ENCODE data around the gene WDR62. TPM values are rescaled to one million over a fixed set of nuclear protein-coding genes. Genes with fewer than 3 reads are reported as not detected.

The WDR62 gene
- total and polyA plus RNA-seq, 4 donors: 0.86 to 2.2 (median 1.7) TPM

DNA sequence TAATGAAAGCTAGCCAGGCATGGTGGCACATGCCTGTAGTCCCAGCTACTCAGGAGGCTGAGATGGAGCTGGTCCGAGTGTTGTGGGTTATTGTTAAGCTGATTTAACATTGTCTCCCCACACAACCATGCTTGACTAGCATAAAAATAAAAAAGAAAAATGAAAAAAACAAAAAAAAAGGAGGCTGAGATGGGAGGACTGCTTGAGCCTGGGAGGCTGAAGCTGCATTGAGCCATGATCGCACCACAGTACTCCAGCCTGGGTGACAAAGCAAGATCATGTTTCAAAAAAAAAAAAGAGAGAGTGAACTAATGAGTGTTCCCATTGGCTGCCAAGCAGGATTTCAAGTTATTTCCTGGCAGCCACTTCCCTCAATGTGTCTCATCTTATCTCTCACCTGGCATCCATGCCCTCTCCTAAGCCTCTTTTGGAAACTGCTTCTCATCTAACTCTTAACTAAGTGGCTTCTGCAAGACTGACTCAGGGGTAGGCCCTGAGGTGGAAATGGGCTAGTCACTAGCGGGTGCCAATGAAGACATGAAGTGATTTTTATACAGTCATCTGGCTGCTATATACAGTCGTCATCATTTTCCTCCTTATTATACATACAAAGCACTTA lies 5.5 kb upstream of the WDR62 start:
- DNase-seq (no peak), ATAC-seq (ENCODE audit: insufficient read depth, low FRiP score) (no peak)
- no peaks in the 10 kb centered on the region for H3K36me3 ChIP-seq (ENCODE audit: control insufficient read depth in 4 of 4, insufficient read depth in 4 of 4, low read length in 4 of 4)
- no peak overlapping the region for H3K9ac ChIP-seq (ENCODE audit: insufficient read depth in 1 of 2, low read length in 2 of 2)
- no peaks in the 10 kb centered on the region for H3K9me3 ChIP-seq (ENCODE audit: control insufficient read depth in 4 of 4, insufficient read depth in 3 of 4, low read length in 3 of 4)
- no peak overlapping the region for H3K4me3 ChIP-seq
- WGBS, 2 donors: 93 to 95% methylated on average over 4 of the region's 4 CpGs
- H3K27me3 ChIP-seq (ENCODE audit: control insufficient read depth in 3 of 3, insufficient read depth in 3 of 3, low read length in 2 of 3): no peaks in the 10 kb centered on the region
- TF ChIP-seq, protein P1, sequence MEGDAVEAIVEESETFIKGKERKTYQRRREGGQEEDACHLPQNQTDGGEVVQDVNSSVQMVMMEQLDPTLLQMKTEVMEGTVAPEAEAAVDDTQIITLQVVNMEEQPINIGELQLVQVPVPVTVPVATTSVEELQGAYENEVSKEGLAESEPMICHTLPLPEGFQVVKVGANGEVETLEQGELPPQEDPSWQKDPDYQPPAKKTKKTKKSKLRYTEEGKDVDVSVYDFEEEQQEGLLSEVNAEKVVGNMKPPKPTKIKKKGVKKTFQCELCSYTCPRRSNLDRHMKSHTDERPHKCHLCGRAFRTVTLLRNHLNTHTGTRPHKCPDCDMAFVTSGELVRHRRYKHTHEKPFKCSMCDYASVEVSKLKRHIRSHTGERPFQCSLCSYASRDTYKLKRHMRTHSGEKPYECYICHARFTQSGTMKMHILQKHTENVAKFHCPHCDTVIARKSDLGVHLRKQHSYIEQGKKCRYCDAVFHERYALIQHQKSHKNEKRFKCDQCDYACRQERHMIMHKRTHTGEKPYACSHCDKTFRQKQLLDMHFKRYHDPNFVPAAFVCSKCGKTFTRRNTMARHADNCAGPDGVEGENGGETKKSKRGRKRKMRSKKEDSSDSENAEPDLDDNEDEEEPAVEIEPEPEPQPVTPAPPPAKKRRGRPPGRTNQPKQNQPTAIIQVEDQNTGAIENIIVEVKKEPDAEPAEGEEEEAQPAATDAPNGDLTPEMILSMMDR (IDR thresholded peaks at IDR 0.05; ENCODE audit: control extremely low read depth, extremely low read depth): no peak
- H3K27ac ChIP-seq (ENCODE audit: low read depth in 1 of 2, low read length in 1 of 2): no peak overlapping the region
- no peaks in the 10 kb centered on the region for H3K4me1 ChIP-seq (ENCODE audit: control insufficient read depth in 5 of 5, insufficient read depth in 5 of 5, low read length in 5 of 5)

DNA sequence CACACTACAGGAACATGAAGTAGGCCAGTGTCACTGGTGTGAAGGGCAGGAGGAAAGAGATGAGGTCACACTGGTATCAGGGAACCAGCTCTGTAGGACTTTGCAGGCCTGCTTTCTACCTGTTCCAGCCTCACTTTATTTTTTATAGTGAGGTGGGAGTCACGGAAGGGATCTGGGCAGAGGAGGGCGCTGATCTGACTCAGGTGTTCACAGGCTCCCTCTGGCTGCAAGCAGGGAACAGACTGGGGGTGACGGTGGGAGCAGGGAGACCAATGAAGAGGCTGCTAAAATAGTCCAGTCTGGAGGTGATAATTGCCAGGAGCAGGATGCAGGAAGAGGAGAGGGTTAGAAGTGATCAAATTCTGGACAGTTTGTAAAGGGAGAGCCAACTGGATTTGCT lies 3.5 kb upstream of the WDR62 start:
- ATAC-seq (ENCODE audit: insufficient read depth, low FRiP score) (no peak), DNase-seq (no peak)
- Histone ChIP-seq H3K4me3 (no peak overlapping the region), H3K27me3 (ENCODE audit: control insufficient read depth in 3 of 3, insufficient read depth in 3 of 3, low read length in 2 of 3) (no peaks in the 10 kb centered on the region), H3K4me1 (ENCODE audit: control insufficient read depth in 5 of 5, insufficient read depth in 5 of 5, low read length in 5 of 5) (peaks cover 0 to 9% (median 3%) of the 10 kb centered on the region in 5 donors), H3K36me3 (ENCODE audit: control insufficient read depth in 4 of 4, insufficient read depth in 4 of 4, low read length in 4 of 4) (no peaks in the 10 kb centered on the region), H3K9ac (ENCODE audit: insufficient read depth in 1 of 2, low read length in 2 of 2) (no peak overlapping the region), H3K9me3 (ENCODE audit: control insufficient read depth in 4 of 4, insufficient read depth in 3 of 4, low read length in 3 of 4) (no peaks in the 10 kb centered on the region), H3K27ac (ENCODE audit: low read depth in 1 of 2, low read length in 1 of 2) (no peak overlapping the region)
- WGBS, 2 donors: 61 to 72% methylated on average over 3 of the region's 3 CpGs
- TF ChIP-seq, protein P1 (IDR thresholded peaks at IDR 0.05; ENCODE audit: control extremely low read depth, extremely low read depth): no peak

DNA sequence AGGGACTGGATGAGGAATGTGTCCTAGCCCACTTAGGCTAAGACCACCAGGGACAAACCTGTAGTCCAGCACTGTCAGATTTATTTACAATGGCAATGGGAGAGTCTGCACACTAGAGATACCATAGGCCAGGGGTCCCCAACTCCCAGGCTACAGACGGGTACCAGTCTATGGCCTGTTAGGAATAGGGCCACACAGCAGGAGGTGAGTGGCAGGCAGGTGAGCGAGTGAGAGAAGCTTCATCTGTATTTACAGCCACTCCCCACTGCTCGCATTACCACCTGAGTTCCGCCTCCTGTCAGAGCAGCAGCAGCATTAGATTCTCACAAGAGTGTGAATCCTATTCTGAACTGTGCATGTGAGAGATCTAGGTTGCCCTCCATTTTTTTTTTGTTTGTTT lies 3.1 kb upstream of the WDR62 start:
- no peak overlapping the region for H3K9ac ChIP-seq (ENCODE audit: insufficient read depth in 1 of 2, low read length in 2 of 2)
- H3K27me3 ChIP-seq (ENCODE audit: control insufficient read depth in 3 of 3, insufficient read depth in 3 of 3, low read length in 2 of 3): no peaks in the 10 kb centered on the region
- 95 to 99% methylated on average over 4 of the region's 4 CpGs for WGBS, 2 donors
- ATAC-seq (ENCODE audit: insufficient read depth, low FRiP score) (no peak), DNase-seq (no peak)
- TF ChIP-seq, protein P1 (IDR thresholded peaks at IDR 0.05; ENCODE audit: control extremely low read depth, extremely low read depth): no peak
- no peaks in the 10 kb centered on the region for H3K36me3 ChIP-seq (ENCODE audit: control insufficient read depth in 4 of 4, insufficient read depth in 4 of 4, low read length in 4 of 4)
- H3K4me1 ChIP-seq (ENCODE audit: control insufficient read depth in 5 of 5, insufficient read depth in 5 of 5, low read length in 5 of 5): peaks cover 0 to 13% (median 3%) of the 10 kb centered on the region in 5 donors
- no peak overlapping the region for H3K27ac ChIP-seq (ENCODE audit: low read depth in 1 of 2, low read length in 1 of 2)
- no peaks in the 10 kb centered on the region for H3K9me3 ChIP-seq (ENCODE audit: control insufficient read depth in 4 of 4, insufficient read depth in 3 of 4, low read length in 3 of 4)
- H3K4me3 ChIP-seq: no peak overlapping the region
